Immature natural killer cell (primary cell): ENCODE results near the gene SLC27A4. TPM values are rescaled to one million over a fixed set of nuclear protein-coding genes. Genes with fewer than 3 reads are reported as not detected.
A peak's percentile ranks its signal among the peaks of the same experiment; 100 is the strongest.

Experiments used
- DNase-seq, 3 donors: peaks; one replicate each; pipeline ENCODE4 v3.0.0; 2022; ENCODE audit warnings: mixed read lengths in 1 of 3
- H3K27ac Mint-ChIP-seq, 6 donors: one replicate each; pipeline ENCODE4 v1.8.0; 2020; ENCODE audit warnings: mixed read lengths in 6 of 6, mild to moderate bottlenecking in 5 of 6, inconsistent platforms in 4 of 6, moderate library complexity in 3 of 6
- H3K27me3 Mint-ChIP-seq, 3 donors: one replicate each; pipeline ENCODE4 v1.8.0; 2020 to 2021; ENCODE audit warnings: low read depth in 3 of 3, mild to moderate bottlenecking in 3 of 3, mixed read lengths in 3 of 3, moderate library complexity in 3 of 3, inconsistent platforms in 1 of 3
- H3K36me3 Mint-ChIP-seq, 3 donors: one replicate each; pipeline ENCODE4 v1.8.0; 2020; ENCODE audit warnings: mixed read lengths in 3 of 3, inconsistent platforms in 2 of 3, mild to moderate bottlenecking in 2 of 3
- H3K4me1 Mint-ChIP-seq, 2 donors: one replicate each; pipeline ENCODE4 v1.8.0; 2020; ENCODE audit warnings: inconsistent platforms in 2 of 2, mild to moderate bottlenecking in 2 of 2, mixed read lengths in 2 of 2, moderate library complexity in 1 of 2
- H3K4me3 Mint-ChIP-seq, 5 donors: one replicate each; pipeline ENCODE4 v1.8.0; 2020; ENCODE audit warnings: mild to moderate bottlenecking in 5 of 5, mixed read lengths in 5 of 5, inconsistent platforms in 3 of 5, moderate library complexity in 3 of 5
- H3K9me3 Mint-ChIP-seq, 6 donors: one replicate each; pipeline ENCODE4 v1.8.0; 2020; ENCODE audit warnings: mild to moderate bottlenecking in 6 of 6, mixed read lengths in 6 of 6, inconsistent platforms in 4 of 6, moderate library complexity in 3 of 6
- polyA plus RNA-seq, 3 donors: library from polyadenylated mRNA; unstranded; fragments of 300-500 nt; fragmentation: Illumina TruSeq; gene quantifications; one replicate each; pipeline ENCODE4 v1.2.3, GENCODE V29; 2021

Gene SLC27A4
- polyA plus RNA-seq, 3 donors from 2014 or later, result 5.9 to 12.7 (median 7.4) TPM

GRCh38 chr9:128316421-128316820 lies 23.9 kb upstream of the SLC27A4 start:
- Mint-ChIP-seq H3K27ac (no peak overlapping the region), H3K9me3 (no peaks in the 10 kb centered on the region), H3K36me3 (peaks cover 0 to 6% (median 4%) of the 10 kb centered on the region in 3 donors), H3K27me3 (no peaks in the 10 kb centered on the region), H3K4me1 (peaks cover 0 to under 1% of the 10 kb centered on the region in 2 donors), H3K4me3 (no peak overlapping the region)
- no peak for DNase-seq

GRCh38 chr9:128317629-128318028 lies 22.7 kb upstream of the SLC27A4 start:
- Mint-ChIP-seq H3K4me3 (peak overlapping the region in 2 of 5 donors; percentile 24 to 38), H3K4me1 (peaks cover 11 to 12% of the 10 kb centered on the region in 2 donors), H3K9me3 (no peaks in the 10 kb centered on the region), H3K36me3 (peaks cover 0 to 4% (median 4%) of the 10 kb centered on the region in 3 donors), H3K27me3 (peaks cover 4 to 7% (median 4%) of the 10 kb centered on the region in 3 donors), H3K27ac (no peak overlapping the region)
- DNase-seq, result no peak

- Mint-ChIP-seq H3K27ac (no peak overlapping the region), H3K36me3 (peaks cover 0 to 8% (median 7%) of the 10 kb centered on the region in 3 donors), H3K27me3 (peaks cover 5 to 12% (median 11%) of the 10 kb centered on the region in 3 donors), H3K4me3 (peak overlapping the region; percentile 95 to 98 (median 98)), H3K9me3 (no peaks in the 10 kb centered on the region), H3K4me1 (peaks cover 30% of the 10 kb centered on the region in 2 donors)
- no peak for DNase-seq
Observed at GRCh38 chr9:128321343-128321742, 19.0 kb upstream of the SLC27A4 start.

GRCh38 chr9:128321879-128322403 lies 18.4 kb upstream of the SLC27A4 start:
- no peak for DNase-seq
- Mint-ChIP-seq H3K36me3 (peaks cover 0 to 8% (median 7%) of the 10 kb centered on the region in 3 donors), H3K4me1 (peaks cover 30% of the 10 kb centered on the region in 2 donors), H3K4me3 (peak overlapping the region; percentile 95 to 98 (median 98)), H3K27ac (peak overlapping the region; percentile 96 to 99 (median 98)), H3K27me3 (peaks cover 5 to 12% (median 11%) of the 10 kb centered on the region in 3 donors), H3K9me3 (no peaks in the 10 kb centered on the region)

- H3K27me3 Mint-ChIP-seq, result peaks cover 5 to 12% (median 11%) of the 10 kb centered on the region in 3 donors
- peak within 1 kb of the TSS; percentile 96 to 99 (median 98) for H3K27ac Mint-ChIP-seq
- no peaks in the 10 kb centered on the region for H3K9me3 Mint-ChIP-seq
- H3K36me3 Mint-ChIP-seq, result peaks cover 0 to 7% (median 6%) of the 10 kb centered on the region in 3 donors
- DNase-seq, result peak; percentile 93 to 94 (median 94)
- H3K4me1 Mint-ChIP-seq, result peaks cover 30% of the 10 kb centered on the region in 2 donors
- H3K4me3 Mint-ChIP-seq, result peak within 1 kb of the TSS; percentile 95 to 98 (median 98)
Observed at GRCh38 chr9:128322404-128323211, 17.7 kb upstream of the SLC27A4 start, which contains the start of the genes COQ4 and TRUB2. Gene COQ4, plus strand, starts transcription at chr9:128322839. Its CDS starts 20 bp downstream, at chr9:128322859. Gene TRUB2, minus strand, starts transcription at chr9:128322447. Its CDS starts 39 bp downstream, at chr9:128322408.

- peaks cover 30% of the 10 kb centered on the region in 2 donors for H3K4me1 Mint-ChIP-seq
- no peak for DNase-seq
- H3K27me3 Mint-ChIP-seq, result peaks cover 5 to 12% (median 11%) of the 10 kb centered on the region in 3 donors
- peak overlapping the region; percentile 95 to 98 (median 98) for H3K4me3 Mint-ChIP-seq
- H3K27ac Mint-ChIP-seq, result peak overlapping the region; percentile 81 to 99 (median 96)
- no peaks in the 10 kb centered on the region for H3K9me3 Mint-ChIP-seq
- H3K36me3 Mint-ChIP-seq, result peaks cover 0 to 7% (median 4%) of the 10 kb centered on the region in 3 donors
Observed at GRCh38 chr9:128323212-128323730, 17.1 kb upstream of the SLC27A4 start.

- Mint-ChIP-seq H3K27ac (peak overlapping the region; percentile 81 to 99 (median 96)), H3K36me3 (peaks cover 0 to 7% (median 4%) of the 10 kb centered on the region in 3 donors), H3K9me3 (no peaks in the 10 kb centered on the region), H3K4me1 (peaks cover 30% of the 10 kb centered on the region in 2 donors), H3K4me3 (peak overlapping the region; percentile 67 to 98 (median 98)), H3K27me3 (peaks cover 5 to 12% (median 11%) of the 10 kb centered on the region in 3 donors)
- DNase-seq, result no peak
Observed at GRCh38 chr9:128323791-128324190, 16.5 kb upstream of the SLC27A4 start.

- peaks cover 5 to 12% (median 11%) of the 10 kb centered on the region in 3 donors for H3K27me3 Mint-ChIP-seq
- H3K4me1 Mint-ChIP-seq, result peaks cover 30% of the 10 kb centered on the region in 2 donors
- H3K36me3 Mint-ChIP-seq, result peaks cover 0 to 7% (median 4%) of the 10 kb centered on the region in 3 donors
- peak overlapping the region in 4 of 6 donors; percentile 12 to 96 (median 48) for H3K27ac Mint-ChIP-seq
- no peaks in the 10 kb centered on the region for H3K9me3 Mint-ChIP-seq
- no peak for DNase-seq
- peak overlapping the region in 3 of 5 donors; percentile 35 to 67 (median 54) for H3K4me3 Mint-ChIP-seq
Observed at GRCh38 chr9:128324401-128324800, 15.9 kb upstream of the SLC27A4 start.

- H3K27me3 Mint-ChIP-seq, result peaks cover 5 to 12% (median 11%) of the 10 kb centered on the region in 3 donors
- H3K36me3 Mint-ChIP-seq, result peaks cover 0 to 7% (median 4%) of the 10 kb centered on the region in 3 donors
- no peaks in the 10 kb centered on the region for H3K9me3 Mint-ChIP-seq
- H3K4me3 Mint-ChIP-seq, result no peak overlapping the region
- H3K27ac Mint-ChIP-seq, result no peak overlapping the region
- H3K4me1 Mint-ChIP-seq, result peaks cover 30% of the 10 kb centered on the region in 2 donors
- DNase-seq, result no peak
Observed at GRCh38 chr9:128325629-128326028, 14.7 kb upstream of the SLC27A4 start.

- DNase-seq, result no peak
- Mint-ChIP-seq H3K4me3 (no peak overlapping the region), H3K27me3 (peaks cover 0 to 2% (median 0%) of the 10 kb centered on the region in 3 donors), H3K27ac (no peak overlapping the region), H3K36me3 (peaks cover 0 to 3% (median 3%) of the 10 kb centered on the region in 3 donors), H3K4me1 (no peaks in the 10 kb centered on the region), H3K9me3 (no peaks in the 10 kb centered on the region)
Observed at GRCh38 chr9:128333451-128333869, 6.9 kb upstream of the SLC27A4 start.

- Mint-ChIP-seq H3K36me3 (peaks cover 0 to 3% (median 3%) of the 10 kb centered on the region in 3 donors), H3K4me3 (no peak overlapping the region), H3K27ac (no peak overlapping the region), H3K27me3 (peaks cover 0 to 2% (median 2%) of the 10 kb centered on the region in 3 donors), H3K4me1 (peaks cover 0 to 6% of the 10 kb centered on the region in 2 donors), H3K9me3 (no peaks in the 10 kb centered on the region)
- no peak for DNase-seq
Observed at GRCh38 chr9:128335161-128335560, 5.2 kb upstream of the SLC27A4 start.

GRCh38 chr9:128335914-128336313 lies 4.4 kb upstream of the SLC27A4 start:
- Mint-ChIP-seq H3K36me3 (peaks cover 0 to 3% (median 3%) of the 10 kb centered on the region in 3 donors), H3K27me3 (peaks cover 0 to 2% (median 2%) of the 10 kb centered on the region in 3 donors), H3K4me1 (peaks cover under 1 to 6% of the 10 kb centered on the region in 2 donors), H3K4me3 (no peak overlapping the region), H3K9me3 (no peaks in the 10 kb centered on the region), H3K27ac (peak overlapping the region in 2 of 6 donors; percentile 44 to 48)
- no peak for DNase-seq

GRCh38 chr9:128337936-128338335 lies 2.4 kb upstream of the SLC27A4 start:
- DNase-seq, result no peak
- Mint-ChIP-seq H3K27me3 (peaks cover 2 to 4% (median 4%) of the 10 kb centered on the region in 3 donors), H3K27ac (no peak overlapping the region), H3K4me1 (peaks cover 8 to 12% of the 10 kb centered on the region in 2 donors), H3K36me3 (peaks cover 0 to 1% (median 0%) of the 10 kb centered on the region in 3 donors), H3K9me3 (no peaks in the 10 kb centered on the region), H3K4me3 (peak overlapping the region in 1 of 5 donors; percentile 27)
